Testis (tissue), 2 donors: ENCODE results near the gene ARIH2.

Experiments used
- POLR2A ChIP-seq: fragments of 450-650 bp; IDR thresholded peaks from one replicate; pipeline ENCODE4 v1.6.1; 2017; ENCODE audit warnings: antibody characterized with exemption, mild to moderate bottlenecking, moderate library complexity
- TF ChIP-seq, protein P1 (sequence below), 3 experiments: fragments of 450-650 bp in 2 of 3; fragments of 200-600 bp in 1 of 3; sonication (generic) in 1 of 3; IDR thresholded peaks; one replicate each; pipeline ENCODE4 v1.5.1; 2016 to 2019; ENCODE audit warnings: antibody characterized with exemption in 3 of 3, mild to moderate bottlenecking in 2 of 3, moderate library complexity in 1 of 3

DNA sequence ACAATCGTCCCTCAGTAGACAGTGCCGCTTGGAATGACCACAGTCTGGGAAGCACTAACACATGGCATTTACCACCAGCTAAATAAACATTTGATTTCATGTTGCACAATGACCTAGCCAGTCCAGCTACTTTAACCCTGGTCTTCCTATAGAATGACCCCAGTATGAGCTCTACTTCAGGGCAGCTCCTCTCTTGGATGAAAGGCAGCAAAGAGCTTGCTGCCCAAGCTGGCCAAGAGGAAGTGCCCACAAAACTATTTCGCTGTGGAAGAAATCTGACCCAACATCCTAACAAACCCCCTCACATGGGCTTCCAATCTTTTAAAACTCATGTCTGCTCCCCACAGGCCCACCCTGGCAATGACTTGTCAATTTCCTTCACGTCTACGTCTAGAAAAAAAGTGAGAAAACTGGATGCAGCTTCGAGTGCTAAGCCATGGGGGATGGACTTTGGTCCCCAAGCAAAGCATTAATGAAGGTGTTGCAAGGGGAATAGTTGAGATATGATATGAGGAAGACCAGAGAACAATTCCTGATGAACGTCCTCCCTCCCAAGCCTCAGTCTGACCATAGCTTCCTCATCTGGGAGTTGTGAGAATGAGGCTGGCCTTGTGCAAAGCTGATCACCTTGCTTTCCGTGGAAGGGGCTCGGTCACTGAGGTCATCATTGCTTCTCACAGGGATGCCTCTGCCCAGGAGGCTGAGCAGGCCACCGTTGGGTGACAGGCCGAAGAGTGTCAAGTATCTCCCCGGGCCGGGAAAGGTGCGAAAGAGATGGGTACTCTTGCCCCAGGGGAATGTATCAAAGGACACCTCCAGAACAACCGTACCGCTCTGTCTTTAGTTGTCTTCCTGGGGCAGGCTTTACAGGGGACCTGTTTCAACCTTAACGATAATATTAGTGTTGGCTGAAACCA, 20.9 kb upstream of the ARIH2 start:
- TF ChIP-seq, protein P1, sequence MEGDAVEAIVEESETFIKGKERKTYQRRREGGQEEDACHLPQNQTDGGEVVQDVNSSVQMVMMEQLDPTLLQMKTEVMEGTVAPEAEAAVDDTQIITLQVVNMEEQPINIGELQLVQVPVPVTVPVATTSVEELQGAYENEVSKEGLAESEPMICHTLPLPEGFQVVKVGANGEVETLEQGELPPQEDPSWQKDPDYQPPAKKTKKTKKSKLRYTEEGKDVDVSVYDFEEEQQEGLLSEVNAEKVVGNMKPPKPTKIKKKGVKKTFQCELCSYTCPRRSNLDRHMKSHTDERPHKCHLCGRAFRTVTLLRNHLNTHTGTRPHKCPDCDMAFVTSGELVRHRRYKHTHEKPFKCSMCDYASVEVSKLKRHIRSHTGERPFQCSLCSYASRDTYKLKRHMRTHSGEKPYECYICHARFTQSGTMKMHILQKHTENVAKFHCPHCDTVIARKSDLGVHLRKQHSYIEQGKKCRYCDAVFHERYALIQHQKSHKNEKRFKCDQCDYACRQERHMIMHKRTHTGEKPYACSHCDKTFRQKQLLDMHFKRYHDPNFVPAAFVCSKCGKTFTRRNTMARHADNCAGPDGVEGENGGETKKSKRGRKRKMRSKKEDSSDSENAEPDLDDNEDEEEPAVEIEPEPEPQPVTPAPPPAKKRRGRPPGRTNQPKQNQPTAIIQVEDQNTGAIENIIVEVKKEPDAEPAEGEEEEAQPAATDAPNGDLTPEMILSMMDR (IDR thresholded peaks at IDR 0.05), result no peak
- TF ChIP-seq POLR2A, result no peak
